Measurements from ENCODE around the gene ATP9B.
"Not testable (repeated sequence)": the region's sequence is repeated elsewhere in the genome, so short reads cannot be mapped to it uniquely, and the experiment has no call there.

ATP9B gene

GRCh38 chr18:79360933-79361332 lies 291.7 kb downstream of the ATP9B start:
- no peak for DNase-seq (ENCODE audit: low read depth in 2 of 2)

GRCh38 chr18:79361766-79362522 lies 292.8 kb downstream of the ATP9B start:
- DNase-seq (ENCODE audit: low read depth in 2 of 2), result no peak

- no peak for DNase-seq (ENCODE audit: low read depth in 2 of 2)
Observed at GRCh38 chr18:79365701-79366100, 296.5 kb downstream of the ATP9B start.

- no peak for DNase-seq (ENCODE audit: low read depth in 2 of 2)
Observed at GRCh38 chr18:79366177-79367094, 297.2 kb downstream of the ATP9B start.

- no peak for DNase-seq (ENCODE audit: low read depth in 2 of 2)
Observed at GRCh38 chr18:79367480-79367879, 298.3 kb downstream of the ATP9B start.

- DNase-seq (ENCODE audit: low read depth in 2 of 2), result no peak
Observed at GRCh38 chr18:79367989-79368388, 298.8 kb downstream of the ATP9B start.

- DNase-seq (ENCODE audit: low read depth in 2 of 2), result no peak
Observed at GRCh38 chr18:79368681-79369080, 299.5 kb downstream of the ATP9B start.

GRCh38 chr18:79371561-79372121 lies 302.4 kb downstream of the ATP9B start:
- DNase-seq (ENCODE audit: low read depth in 2 of 2), result no peak

GRCh38 chr18:79372461-79372860 lies 303.3 kb downstream of the ATP9B start:
- no peak for DNase-seq (ENCODE audit: low read depth in 2 of 2)

- no peak for DNase-seq (ENCODE audit: low read depth in 2 of 2)
Observed at GRCh38 chr18:79372991-79373390, 303.8 kb downstream of the ATP9B start.

GRCh38 chr18:79373736-79374135 lies 304.5 kb downstream of the ATP9B start:
- DNase-seq (ENCODE audit: low read depth in 2 of 2), result no peak

GRCh38 chr18:79374408-79375171 lies 305.4 kb downstream of the ATP9B start:
- DNase-seq (ENCODE audit: low read depth in 2 of 2), result no peak

- DNase-seq (ENCODE audit: low read depth in 2 of 2), result no peak
Observed at GRCh38 chr18:79375441-79376154, 306.4 kb downstream of the ATP9B start.

GRCh38 chr18:79376661-79377060 lies 307.5 kb downstream of the ATP9B start:
- not testable (repeated sequence) for DNase-seq (ENCODE audit: low read depth in 2 of 2)

- no peak for DNase-seq (ENCODE audit: low read depth in 2 of 2)
Observed at GRCh38 chr18:79377187-79377891, 308.1 kb downstream of the ATP9B start.

- peak; percentile 74 to 82 for DNase-seq (ENCODE audit: low read depth in 2 of 2)
Observed at GRCh38 chr18:79378536-79379250, 309.5 kb downstream of the ATP9B start.

GRCh38 chr18:79379251-79379905 lies 310.2 kb downstream of the ATP9B start:
- no peak for DNase-seq (ENCODE audit: low read depth in 2 of 2)

GRCh38 chr18:79379931-79380815 lies 311.0 kb downstream of the ATP9B start:
- no peak for DNase-seq (ENCODE audit: low read depth in 2 of 2)

Measured in stimulated activated CD4-positive, alpha-beta T cell treated with anti-CD3 and anti-CD28 coated beads, Interleukin-4, amount 100 ng/mL, for 48 hours (primary cell).